PC-3 (cell line): Measurements from ENCODE around the gene NBAS. TPM values are rescaled to one million over a fixed set of nuclear protein-coding genes. Genes with fewer than 3 reads are reported as not detected.

Experiments
- ATAC-seq: fragments of 200-7000 bp; cut with Tn5 transposase; 2 replicates; pipeline ENCODE4 v1.9.1; 2020; ENCODE audit warnings: mild to moderate bottlenecking, moderate library complexity
- BruUV-seq: library from RNA; stranded (reverse); fragments of 400-500 nt; replicated peaks from 2 replicates; lab custom pipeline; 2021; lab: Mats Ljungman, UMichigan
- CTCF ChIA-PET: fragments of 300-600 bp; sonication (Branson Sonifier 250); formaldehyde crosslinking; loops from one replicate; lab custom pipeline; 2022; ENCODE audit warnings: antibody characterized with exemption; lab: Charles Lee
- POLR2A ChIA-PET: fragments of 300-600 bp; sonication (Branson Sonifier 250); formaldehyde crosslinking; loops from one replicate; lab custom pipeline; 2022; ENCODE audit warnings: antibody characterized with exemption; ENCODE audit not compliant: unreplicated experiment; lab: Charles Lee
- DNase-seq: peaks from one replicate; pipeline ENCODE4 v3.0.0-alpha.2; 2015
- H2AFZ ChIP-seq: fragments of 300-600 bp; sonication (generic); 2 replicates; pipeline ENCODE4 v1.6.0; 2016; ENCODE audit warnings: antibody characterized with exemption, low read length
- H3F3A ChIP-seq: fragments of 300-600 bp; sonication (generic); one replicate; pipeline ENCODE4 v1.6.0; 2017; ENCODE audit warnings: antibody characterized with exemption, low read length, control low read depth, mild to moderate bottlenecking; ENCODE audit not compliant: unreplicated experiment
- H3K27ac ChIP-seq: fragments of 300-600 bp; sonication (generic); 2 replicates; pipeline ENCODE4 v1.5.1; 2016; ENCODE audit warnings: mild to moderate bottlenecking, low read length
- H3K27me3 ChIP-seq: fragments of 300-600 bp; sonication (generic); 2 replicates; pipeline ENCODE4 v1.6.1; 2016; ENCODE audit warnings: low read length, mixed read lengths
- H3K36me3 ChIP-seq: fragments of 300-600 bp; sonication (generic); 2 replicates; pipeline ENCODE4 v1.6.1; 2016; ENCODE audit warnings: low read depth, mixed run types, low read length, mixed read lengths
- H3K4me1 ChIP-seq: fragments of 300-600 bp; sonication (generic); 2 replicates; pipeline ENCODE4 v1.5.1; 2016; ENCODE audit warnings: low read length; ENCODE audit not compliant: insufficient read depth
- H3K4me2 ChIP-seq: fragments of 300-600 bp; sonication (generic); 2 replicates; pipeline ENCODE4 v1.6.0; 2016; ENCODE audit warnings: low read length
- H3K4me3 ChIP-seq: fragments of 300-600 bp; sonication (generic); 2 replicates; pipeline ENCODE4 v1.5.1; 2016; ENCODE audit warnings: mild to moderate bottlenecking, low read length, mixed read lengths
- H3K79me2 ChIP-seq: fragments of 300-600 bp; sonication (generic); 2 replicates; pipeline ENCODE4 v1.6.1; 2017; ENCODE audit warnings: low read length, mixed read lengths
- H3K9ac ChIP-seq: fragments of 300-600 bp; sonication (generic); 2 replicates; pipeline ENCODE4 v1.6.0; 2016; ENCODE audit warnings: mild to moderate bottlenecking, low read length
- H3K9me2 ChIP-seq: fragments of 300-600 bp; sonication (generic); replicated peaks from 2 replicates; pipeline ENCODE4 v1.6.1; 2016; ENCODE audit warnings: mixed run types, low read length, mixed read lengths
- H3K9me3 ChIP-seq: fragments of 300-600 bp; sonication (generic); 2 replicates; pipeline ENCODE4 v1.6.1; 2016; ENCODE audit warnings: low read length, mixed read lengths
- H4K20me1 ChIP-seq: fragments of 300-600 bp; sonication (generic); 2 replicates; pipeline ENCODE4 v1.6.1; 2016; ENCODE audit warnings: low read length, mixed read lengths
- CTCF ChIP-seq: fragments of 300-600 bp; sonication (generic); conservative IDR thresholded peaks from 2 replicates; pipeline ENCODE4 v1.5.1; 2017; ENCODE audit warnings: antibody characterized with exemption, low read depth, mild to moderate bottlenecking, low read length
- EZH2 ChIP-seq: fragments of 300-600 bp; sonication (generic); IDR thresholded peaks from one replicate; pipeline ENCODE4 v1.6.1; 2017; ENCODE audit warnings: antibody characterized with exemption, mild to moderate bottlenecking, low read length; ENCODE audit not compliant: unreplicated experiment
- EZH2phosphoT487 ChIP-seq: fragments of 300-600 bp; sonication (generic); IDR thresholded peaks from 2 replicates; pipeline ENCODE4 v1.6.1; 2018; ENCODE audit warnings: mild to moderate bottlenecking, antibody characterized with exemption, low read length, borderline replicate concordance
- intact Hi-C: fragments of 100-400 bp; cut with micrococcal nuclease; formaldehyde crosslinking; loops from 2 replicates; pipeline ENCODE4 v1.9.0; 2023
- total RNA-seq: library from RNA; depleted of rRNA; stranded (reverse); fragments of >200 nt; gene quantifications from 2 replicates; pipeline ENCODE4 v1.2.3, GENCODE V29; 2014

Gene NBAS
- total RNA-seq, 1 experiment from 2014 or later: 37.2 TPM

DNA sequence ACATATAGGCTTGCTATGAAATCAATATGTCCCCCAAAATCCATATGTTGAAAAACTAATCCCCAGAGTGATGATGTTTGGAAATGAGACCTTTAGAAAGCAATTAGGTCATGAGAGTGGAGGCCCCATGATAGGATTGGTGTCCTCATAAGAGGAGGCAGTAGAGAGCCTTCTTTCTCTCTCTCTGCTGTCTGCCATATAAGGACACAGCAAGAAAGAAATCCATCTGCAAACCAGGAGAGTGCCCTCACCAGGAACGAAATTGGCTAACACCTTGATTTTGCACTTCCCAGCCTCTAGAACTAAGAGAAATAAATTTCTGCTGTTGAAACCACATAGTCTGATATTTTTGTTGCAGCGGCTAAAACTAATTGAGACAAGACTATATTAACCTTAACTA, 89.5 kb downstream of the NBAS start:
- DNase-seq (no peak), ATAC-seq (no peak)
- H3K27me3 ChIP-seq: no peaks in the 10 kb centered on the region
- H4K20me1 ChIP-seq: no peaks in the 10 kb centered on the region
- H3K36me3 ChIP-seq: peaks cover 22% of the 10 kb centered on the region
- H2AFZ ChIP-seq: no peak overlapping the region
- H3K4me3 ChIP-seq: no peak overlapping the region
- BruUV-seq: no TSS peak
- H3F3A ChIP-seq: no peaks in the 10 kb centered on the region
- intact Hi-C loops: no loop called here
- no peak overlapping the region for H3K9ac ChIP-seq
- H3K9me3 ChIP-seq: no peaks in the 10 kb centered on the region
- no peaks in the 10 kb centered on the region for H3K79me2 ChIP-seq
- POLR2A ChIA-PET: interaction anchor here (0.6 kb wide), 1 partner anchor 225 kb away, joined by 4 read pairs; no protein-coding TSS in a partner anchor
- H3K4me1 ChIP-seq: no peaks in the 10 kb centered on the region
- TF ChIP-seq CTCF (no peak), EZH2phosphoT487 (no peak), EZH2 (no peak)
- H3K27ac ChIP-seq: no peak overlapping the region
- no peaks in the 10 kb centered on the region for H3K9me2 ChIP-seq
- CTCF ChIA-PET: no interaction called here
- H3K4me2 ChIP-seq: no peak overlapping the region

DNA sequence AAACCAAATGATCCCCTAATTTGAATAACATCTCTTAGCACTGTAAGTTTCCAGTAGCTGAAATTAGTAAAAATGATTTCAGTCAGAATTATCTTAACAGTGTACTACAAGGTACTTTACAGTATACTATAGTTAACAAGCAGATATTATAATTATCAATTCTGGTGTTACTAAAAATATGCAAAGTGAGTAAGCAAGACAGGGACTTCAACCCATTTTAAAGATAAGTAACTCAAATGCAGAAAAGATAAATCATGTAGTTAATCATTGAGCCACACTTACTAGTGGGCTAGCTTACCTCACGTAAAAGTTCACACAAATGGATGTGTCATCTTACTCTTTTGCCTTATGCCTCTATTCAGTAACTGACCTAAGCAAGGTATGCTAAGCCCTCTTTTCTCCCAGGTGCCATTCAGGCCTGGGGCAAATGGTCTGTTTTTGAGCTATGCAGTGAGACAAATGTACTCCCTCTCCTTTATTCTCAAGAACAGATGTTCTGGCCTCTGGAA, 101.0 kb downstream of the NBAS start:
- POLR2A ChIA-PET: no interaction called here
- H3K4me2 ChIP-seq: no peak overlapping the region
- H3K4me3 ChIP-seq: no peak overlapping the region
- no peak overlapping the region for H3K27ac ChIP-seq
- no peaks in the 10 kb centered on the region for H4K20me1 ChIP-seq
- H3K9me3 ChIP-seq: no peaks in the 10 kb centered on the region
- intact Hi-C loops: no loop called here
- CTCF ChIA-PET: no interaction called here
- no peaks in the 10 kb centered on the region for H3K79me2 ChIP-seq
- no peak overlapping the region for H3K9ac ChIP-seq
- H3K9me2 ChIP-seq: no peaks in the 10 kb centered on the region
- no peaks in the 10 kb centered on the region for H3F3A ChIP-seq
- H2AFZ ChIP-seq: no peak overlapping the region
- no peaks in the 10 kb centered on the region for H3K4me1 ChIP-seq
- peaks cover 2% of the 10 kb centered on the region; the same call in 1 of the 2 replicates for H3K36me3 ChIP-seq
- no peak for DNase-seq
- no peak for ATAC-seq
- TF ChIP-seq EZH2phosphoT487 (no peak), EZH2 (no peak), CTCF (no peak)
- no TSS peak for BruUV-seq
- no peaks in the 10 kb centered on the region for H3K27me3 ChIP-seq

DNA sequence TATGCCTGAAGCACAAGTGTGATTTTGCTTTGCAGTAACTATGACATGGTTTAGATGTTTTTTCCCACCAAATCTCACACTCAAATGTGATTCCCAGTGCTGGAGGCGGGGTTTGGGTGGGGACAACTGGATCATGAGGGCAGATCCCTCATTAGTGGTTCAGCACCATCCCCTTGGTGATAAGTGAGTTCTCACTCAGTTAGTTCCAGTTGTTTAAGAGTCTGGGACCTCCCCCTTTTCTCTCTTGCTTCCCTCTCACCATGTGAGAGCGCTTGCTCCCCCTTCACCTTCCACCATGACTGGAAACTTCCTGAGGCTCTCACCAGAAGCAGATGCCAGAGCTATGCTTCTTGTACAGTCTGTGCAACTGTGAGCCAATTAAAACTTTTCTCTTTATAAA, 102.9 kb downstream of the NBAS start:
- no peak overlapping the region for H3K9ac ChIP-seq
- H3K9me2 ChIP-seq: no peaks in the 10 kb centered on the region
- H3K27ac ChIP-seq: no peak overlapping the region
- CTCF ChIA-PET: no interaction called here
- no TSS peak for BruUV-seq
- H3K4me1 ChIP-seq: no peaks in the 10 kb centered on the region
- no peaks in the 10 kb centered on the region for H3K27me3 ChIP-seq
- H3K79me2 ChIP-seq: no peaks in the 10 kb centered on the region
- H3K4me3 ChIP-seq: no peak overlapping the region
- no peaks in the 10 kb centered on the region for H4K20me1 ChIP-seq
- no peaks in the 10 kb centered on the region for H3F3A ChIP-seq
- POLR2A ChIA-PET: no interaction called here
- ATAC-seq (no peak), DNase-seq (no peak)
- no peak overlapping the region for H2AFZ ChIP-seq
- intact Hi-C loops: no loop called here
- no peak overlapping the region for H3K4me2 ChIP-seq
- peaks cover 2% of the 10 kb centered on the region; the same call in 1 of the 2 replicates for H3K36me3 ChIP-seq
- no peaks in the 10 kb centered on the region for H3K9me3 ChIP-seq
- TF ChIP-seq EZH2phosphoT487 (no peak), EZH2 (no peak), CTCF (no peak)
